Hippocampal formation (tissue), 2 donors: Measurements from ENCODE around the gene LTC4S.

Source experiments
- DNase-seq, 2 donors: peaks; one replicate each; lab custom pipeline; 2025; lab: John Stamatoyannopoulos, UW

LTC4S gene

DNA sequence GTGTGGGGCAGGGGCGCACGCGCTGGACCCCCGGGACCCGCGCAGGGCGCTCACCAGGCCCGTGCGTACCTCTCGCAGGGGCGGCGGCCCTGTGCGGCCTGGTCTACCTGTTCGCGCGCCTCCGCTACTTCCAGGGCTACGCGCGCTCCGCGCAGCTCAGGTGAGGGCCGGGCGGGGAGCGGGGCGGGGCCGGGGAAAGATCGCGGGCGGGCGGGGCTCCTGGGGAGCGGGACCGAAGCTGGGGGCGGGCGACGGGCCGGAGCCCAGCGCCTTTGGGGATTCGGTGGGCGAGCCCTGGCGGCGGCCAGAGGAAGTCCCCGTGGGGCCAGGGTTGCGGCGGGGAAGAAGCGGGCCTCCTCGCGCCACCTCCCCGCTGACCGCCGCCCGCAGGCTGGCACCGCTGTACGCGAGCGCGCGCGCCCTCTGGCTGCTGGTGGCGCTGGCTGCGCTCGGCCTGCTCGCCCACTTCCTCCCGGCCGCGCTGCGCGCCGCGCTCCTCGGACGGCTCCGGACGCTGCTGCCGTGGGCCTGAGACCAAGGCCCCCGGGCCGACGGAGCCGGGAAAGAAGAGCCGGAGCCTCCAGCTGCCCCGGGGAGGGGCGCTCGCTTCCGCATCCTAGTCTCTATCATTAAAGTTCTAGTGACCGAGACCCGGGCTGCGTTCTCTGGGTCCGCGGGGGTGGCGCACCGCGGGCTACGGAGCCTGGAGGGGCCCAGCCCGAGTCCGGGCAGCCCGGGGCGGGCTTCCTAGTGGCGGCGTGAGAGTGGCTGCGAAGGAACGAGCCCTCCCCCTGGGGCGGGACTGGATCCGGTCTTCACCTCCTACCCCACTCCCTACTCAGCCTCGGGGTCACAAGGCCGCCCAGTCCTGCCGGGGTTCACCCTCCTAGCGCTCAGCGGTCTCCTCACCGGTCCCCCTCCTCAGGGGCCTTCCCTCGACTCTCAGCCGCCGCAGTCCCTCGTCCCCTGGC, 2.4 kb downstream of the LTC4S start:
- DNase-seq: peak; percentile 59 to 66

DNA sequence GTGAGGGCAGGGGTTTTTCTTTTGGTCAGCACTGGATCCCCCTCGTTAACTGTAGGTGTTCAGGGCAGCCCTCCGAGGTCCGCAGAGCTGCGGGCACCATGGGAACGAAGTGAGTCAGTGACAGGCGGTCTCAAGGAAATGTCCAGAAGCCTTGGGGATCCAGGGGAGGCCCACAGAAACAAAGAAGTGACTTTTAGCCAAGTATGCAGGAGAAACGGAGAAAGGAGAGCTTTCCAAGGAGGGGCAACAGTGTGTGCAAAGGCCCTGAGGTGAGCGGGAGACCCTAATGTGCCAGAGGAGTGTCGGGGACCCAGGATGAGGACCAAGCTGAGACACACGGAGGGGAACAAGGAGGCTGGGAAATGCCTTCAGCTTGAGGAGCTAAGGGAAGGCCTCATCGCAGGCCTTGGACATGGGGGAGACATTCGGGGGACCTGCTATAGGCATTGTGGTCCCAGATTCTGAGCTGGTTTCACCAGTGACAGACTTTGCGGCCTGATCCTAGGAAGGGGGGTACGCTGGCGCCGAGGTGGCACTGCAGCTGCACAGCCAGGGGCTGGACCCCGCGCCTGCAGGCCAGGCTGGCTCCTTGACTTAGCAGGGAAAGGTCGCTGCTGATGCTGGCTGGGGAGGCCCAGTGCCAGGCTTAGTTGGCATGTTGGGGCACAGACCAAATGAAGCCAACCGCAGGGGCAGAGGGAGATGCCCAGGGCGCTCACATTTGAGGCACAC, 3.3 kb downstream of the LTC4S start:
- no peak for DNase-seq

DNA sequence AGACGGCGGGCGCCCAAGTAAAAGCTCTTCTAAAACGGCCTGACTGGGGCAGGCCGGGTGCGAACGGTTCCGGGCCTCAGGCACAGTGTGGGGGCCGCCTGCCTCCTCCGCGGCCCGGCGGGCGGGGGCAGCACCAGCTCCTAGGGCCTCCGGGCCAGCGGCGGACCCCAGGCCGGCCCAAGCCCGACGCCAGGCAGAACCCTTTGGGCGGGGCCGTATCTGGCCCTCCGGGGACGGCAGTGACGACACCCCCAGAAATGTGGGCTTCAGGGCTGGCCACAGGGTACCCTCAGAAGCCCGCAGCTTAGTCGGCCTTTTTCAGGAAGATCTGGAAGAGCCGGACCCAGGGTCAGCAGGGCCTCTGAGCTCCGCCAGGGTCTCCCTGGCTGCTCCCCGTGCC, 4.0 kb downstream of the LTC4S start:
- no peak for DNase-seq

DNA sequence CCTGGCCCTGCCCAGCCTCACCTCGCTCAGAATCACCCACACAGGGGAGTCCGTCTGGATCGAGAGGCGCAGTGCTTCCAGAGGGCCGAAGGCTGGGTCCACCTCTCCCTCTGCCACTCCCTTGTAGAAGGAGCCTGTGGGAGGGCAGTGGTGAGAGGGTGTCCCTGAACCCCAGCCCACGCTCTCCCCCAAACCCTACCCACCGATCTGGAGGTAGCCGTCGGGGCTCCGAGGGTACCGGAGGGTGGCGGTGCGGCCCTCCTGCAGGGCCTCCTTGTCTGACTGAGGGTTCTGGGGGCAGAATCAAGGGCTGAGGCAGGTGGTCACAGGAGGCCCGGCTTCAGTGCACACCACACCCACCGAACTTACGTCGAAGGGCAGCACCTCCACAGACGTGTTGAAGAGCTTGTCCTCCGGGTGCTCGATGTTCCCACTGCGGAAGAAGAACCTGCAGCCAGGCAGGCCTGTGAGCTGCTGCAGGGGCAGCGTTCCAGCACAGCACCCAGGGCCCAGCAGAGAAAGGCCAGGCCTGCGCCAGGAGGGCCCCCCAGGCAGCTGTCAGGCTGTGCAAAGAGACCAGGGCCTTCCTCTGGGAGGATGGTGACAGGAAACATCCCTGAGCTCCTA, 4.5 kb downstream of the LTC4S start:
- DNase-seq: no peak

DNA sequence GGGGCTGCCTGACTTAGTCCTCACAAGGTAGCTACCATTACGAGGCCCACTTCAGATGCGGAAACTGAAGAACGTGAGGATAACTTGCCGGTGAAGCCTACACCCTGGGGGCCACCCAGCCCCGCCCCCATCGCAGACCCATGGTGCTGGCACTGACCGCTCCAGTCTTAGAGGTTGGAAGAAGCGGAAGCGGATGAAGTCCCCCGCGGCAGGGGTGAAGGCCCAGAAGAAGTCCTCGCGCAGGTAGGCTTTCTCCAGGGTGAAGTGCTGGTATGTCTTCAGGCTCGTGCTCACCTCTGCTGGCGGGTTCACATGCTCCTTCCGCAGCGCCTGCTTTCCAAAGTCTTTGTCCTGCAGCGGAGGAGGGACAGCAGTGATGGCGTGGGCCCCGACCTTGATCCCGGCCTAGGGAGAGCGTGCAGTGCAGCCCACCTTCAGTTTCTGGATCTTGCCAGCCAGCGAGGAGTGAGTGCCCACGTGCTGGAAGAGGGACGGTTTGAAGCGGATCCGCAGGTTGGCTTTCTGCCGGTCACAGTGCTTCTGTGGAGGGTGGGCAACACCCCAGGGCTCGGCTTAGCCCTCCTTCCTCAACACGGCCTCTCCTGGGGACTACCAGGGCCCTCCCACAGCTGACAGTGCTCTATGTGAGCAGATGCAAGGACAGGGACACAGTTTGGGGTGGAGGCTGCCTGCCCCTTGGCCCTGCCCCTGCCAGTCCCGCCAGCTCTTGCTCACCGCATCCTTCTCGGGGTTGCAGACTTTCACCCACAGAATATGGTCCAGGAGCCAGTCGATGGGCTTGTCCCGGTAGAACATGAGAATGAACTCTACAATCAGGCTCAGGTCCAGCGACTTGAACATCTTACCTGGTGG, 5.2 kb downstream of the LTC4S start:
- no peak for DNase-seq

DNA sequence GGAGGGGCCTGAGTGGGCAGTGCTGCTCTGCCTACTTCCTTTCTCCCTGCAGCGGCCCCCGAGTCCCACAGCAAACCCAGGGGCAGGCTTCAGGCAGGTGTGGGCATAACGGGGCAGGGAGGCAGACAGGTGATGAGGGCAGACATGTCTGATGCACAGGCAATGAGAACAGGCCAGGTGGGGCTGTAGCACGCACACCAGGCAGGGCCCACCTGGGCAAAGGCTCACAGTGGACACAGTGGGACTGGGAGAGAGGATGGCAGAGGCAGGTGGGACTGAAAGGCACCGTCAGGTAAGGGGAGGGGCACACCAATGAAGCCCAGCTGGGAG, 5.8 kb downstream of the LTC4S start:
- no peak for DNase-seq

DNA sequence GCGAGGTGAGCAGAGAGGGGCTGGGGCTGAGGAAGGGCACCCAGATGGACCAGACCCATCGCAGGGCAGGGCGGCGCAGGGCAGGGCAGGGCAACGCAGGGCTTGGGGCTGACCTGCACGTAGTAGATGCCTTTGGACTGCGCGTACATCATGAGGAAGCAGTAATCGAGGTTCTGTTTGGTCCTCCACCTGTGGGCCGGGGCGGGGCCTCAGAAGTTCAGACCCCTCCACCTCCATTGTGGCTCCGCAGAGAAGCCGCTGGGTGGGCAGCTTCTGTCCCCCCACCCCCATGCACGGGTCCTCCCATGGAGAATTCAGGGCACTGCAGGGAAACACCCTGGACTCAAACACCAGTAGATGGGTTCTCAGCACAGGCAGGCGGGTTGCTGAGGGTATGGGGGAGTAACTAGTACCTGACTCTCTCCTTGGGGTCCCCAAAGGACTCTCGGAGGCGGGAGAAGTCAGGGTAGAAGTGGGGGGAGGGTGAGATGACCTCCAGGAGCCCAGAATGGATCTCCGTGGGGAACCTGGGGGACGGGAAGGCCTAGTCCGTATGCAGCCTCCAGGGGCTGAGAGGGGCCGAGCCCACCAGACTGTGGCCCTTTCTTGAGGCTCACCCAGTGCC, 6.4 kb downstream of the LTC4S start:
- no peak for DNase-seq

DNA sequence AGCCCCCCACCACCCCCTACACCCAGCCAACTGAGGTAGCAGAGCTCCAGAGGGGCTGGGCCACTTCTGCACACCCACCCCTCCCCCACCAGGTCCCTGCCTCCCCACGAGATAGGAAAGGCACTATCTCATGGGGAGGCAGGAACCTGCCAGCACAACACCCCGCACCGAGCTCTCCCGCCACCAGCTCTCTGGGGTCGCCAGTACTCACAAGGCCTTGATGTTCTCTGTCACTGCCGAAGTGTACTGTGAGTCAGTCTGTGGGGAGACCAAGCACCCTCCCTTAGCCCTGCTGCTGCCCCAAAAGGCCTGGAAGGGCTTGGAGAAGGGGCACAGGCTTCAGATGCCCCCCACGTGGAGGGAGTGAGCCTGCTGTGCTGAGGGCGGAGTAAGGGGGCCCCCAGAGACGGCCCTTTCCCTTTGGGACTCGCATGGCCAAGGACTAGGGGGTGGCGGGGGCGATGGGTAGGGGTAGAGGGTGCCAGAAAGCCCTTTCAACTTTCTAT, 7.0 kb downstream of the LTC4S start:
- DNase-seq: no peak

DNA sequence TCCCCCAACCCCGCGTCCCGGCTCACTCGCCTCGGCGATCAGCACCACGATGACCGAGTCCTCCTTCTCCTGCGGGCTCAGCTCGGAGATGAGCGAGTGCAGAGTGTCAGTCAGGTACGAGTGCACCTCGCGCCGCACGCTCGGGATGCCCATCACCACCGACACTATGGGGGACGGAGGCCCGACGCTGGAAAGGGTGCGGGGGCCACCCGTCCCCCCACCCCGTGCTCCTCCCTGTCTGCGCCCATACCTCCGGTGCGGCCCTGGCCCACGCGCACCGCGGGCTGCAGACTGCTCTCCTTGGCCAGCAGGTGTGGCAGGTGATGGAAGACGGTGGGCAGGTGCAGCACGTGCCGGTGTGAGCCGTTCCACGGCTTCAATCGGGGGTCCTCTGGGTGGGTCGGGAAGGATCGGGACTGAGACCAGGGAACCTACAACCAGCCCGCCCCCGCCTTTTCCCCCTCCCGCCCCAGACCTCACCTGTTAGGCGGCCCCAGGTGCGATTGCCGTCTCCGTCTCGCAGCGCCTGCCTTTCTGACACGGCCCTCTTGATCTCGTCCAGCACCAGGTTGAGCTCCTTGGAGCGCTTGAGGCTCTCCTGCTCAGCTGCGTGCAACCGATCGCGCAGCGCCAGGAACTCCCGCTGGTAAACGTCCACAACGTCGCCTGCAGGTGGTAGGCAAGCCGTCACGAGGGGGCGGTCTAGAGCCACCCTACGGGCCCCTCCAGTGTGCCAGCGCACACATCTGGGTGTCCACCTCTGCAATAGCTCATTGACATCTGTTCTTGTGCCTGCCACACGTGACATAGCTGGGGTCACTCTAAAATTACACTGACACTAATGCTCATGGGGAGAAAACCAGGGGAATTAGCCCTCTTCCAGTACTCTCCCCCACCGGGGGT, 7.8 kb downstream of the LTC4S start:
- peak in 1 of 2 donors; percentile 45 for DNase-seq

DNA sequence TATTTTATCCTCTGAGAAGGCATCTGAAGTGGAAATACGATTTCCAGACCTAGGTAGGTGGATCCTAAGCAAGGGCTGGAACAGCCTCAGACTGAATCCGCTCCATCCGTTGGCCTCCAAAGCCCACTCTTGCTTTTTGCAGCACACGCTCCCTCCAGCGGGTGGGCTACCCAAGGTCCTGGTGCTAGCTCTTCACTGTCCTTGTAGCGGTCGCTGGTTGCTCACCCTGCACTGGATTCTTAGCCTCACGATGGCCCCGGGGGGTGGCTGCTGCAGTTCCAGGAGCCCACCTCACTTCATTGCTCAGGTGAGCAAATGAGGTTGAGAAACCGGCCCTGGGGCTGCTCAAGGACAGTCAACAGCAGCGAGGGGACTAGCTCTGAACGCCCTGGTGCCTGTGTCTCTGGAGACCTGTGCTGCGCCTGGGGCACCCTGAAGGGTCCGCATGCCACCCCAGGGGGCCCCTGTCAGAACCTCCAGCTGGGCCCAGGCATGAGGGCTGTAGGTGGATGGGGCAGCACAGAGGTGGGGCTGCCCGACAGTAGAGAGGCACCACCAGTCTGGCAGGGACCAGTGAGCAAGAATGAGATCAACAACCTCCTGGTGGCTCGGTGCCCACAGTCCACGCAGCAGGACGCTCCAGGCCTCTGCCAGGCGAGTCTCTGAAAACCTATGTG, 8.6 kb downstream of the LTC4S start:
- DNase-seq: no peak

DNA sequence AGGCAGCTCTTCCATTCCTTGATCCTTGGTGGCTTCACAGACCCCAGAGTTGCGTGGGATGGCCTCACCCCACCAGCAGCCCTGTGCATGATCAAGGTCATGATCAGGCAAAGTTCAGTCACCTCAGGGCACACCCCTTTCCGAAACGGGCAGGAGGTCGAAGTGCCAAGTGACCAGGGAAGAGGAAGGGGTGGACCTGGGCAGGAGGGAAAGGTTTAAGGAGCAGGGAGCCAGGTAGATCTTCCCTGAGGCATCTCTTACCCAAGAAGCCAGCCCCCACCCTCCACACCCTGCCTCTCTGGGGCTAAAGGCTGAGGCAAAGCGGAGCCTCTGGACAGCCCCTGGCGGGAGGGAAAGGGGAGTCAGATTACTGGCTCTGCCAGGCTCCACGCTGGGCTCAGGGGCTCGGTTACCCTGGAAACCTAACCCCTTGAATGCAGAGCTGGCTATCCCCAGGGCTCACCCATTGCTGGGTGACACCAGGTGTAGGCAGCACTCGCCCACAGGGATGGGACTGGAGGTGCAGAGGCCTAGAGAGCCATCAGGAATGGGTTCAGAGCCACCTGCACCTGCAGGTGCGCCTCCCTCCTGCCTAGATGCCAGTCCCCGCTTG, 9.3 kb downstream of the LTC4S start:
- no peak for DNase-seq

DNA sequence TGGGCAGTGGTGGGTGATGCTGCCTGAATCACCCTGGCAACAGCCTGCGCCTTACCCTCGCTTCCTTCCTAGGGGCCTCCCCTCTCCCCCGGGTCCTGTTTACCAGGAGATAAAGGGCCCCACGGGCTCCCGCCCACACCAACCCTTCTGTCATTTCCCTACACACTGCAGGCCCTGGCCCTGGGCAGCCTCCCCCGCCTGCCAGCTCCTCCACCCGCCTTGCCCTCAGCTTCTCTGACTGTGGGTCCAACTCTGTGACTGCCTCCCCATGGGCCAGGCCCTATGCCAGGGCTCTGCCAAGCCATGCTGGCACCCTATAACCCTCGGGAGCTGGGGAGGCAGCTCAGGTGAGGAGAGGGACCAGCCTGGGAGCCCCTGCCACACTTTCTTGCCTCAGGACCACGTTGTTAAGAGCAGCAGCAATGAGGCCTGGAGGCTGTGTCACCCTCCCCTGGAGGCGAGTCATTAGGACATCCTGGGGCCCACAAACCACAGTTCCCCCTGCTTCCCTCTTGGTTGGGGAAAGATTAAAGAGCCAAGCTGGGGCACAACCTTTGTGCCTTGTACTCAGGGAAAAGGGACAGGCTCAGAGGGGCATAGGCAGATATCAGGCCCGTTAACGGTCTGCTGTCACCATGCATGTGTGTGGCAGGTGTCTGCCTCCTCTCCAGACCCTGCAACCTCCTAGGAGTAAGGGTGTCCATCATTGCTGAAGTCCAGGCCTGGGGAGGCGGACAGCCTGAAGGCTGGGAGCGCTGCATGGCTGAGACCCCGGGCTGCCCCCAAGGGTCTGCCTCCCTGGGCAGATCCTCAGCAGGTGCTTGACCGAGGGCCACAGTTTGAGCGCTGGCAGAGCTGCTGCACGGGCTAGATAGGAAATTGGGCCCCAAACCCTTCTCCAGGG, 10.1 kb downstream of the LTC4S start:
- DNase-seq: no peak

DNA sequence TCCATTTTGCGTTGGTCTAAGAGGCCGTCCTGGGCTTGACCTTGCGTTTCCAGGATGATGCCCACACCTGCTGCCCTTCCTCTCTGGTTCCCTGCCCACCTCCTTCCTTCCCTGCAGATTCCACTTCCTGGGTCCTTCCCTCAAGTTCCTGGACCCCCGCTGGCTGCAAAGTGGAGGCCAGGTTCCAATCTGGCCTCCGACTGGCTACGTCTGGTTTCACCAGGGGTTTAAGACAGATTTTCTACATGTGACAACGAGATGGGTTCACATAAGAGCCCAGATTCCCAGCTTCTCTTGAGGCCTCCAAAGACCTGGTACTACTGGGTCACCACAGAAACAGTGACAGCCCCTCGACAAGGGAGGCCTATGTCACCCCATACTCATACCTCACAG, 10.8 kb downstream of the LTC4S start:
- DNase-seq: no peak

DNA sequence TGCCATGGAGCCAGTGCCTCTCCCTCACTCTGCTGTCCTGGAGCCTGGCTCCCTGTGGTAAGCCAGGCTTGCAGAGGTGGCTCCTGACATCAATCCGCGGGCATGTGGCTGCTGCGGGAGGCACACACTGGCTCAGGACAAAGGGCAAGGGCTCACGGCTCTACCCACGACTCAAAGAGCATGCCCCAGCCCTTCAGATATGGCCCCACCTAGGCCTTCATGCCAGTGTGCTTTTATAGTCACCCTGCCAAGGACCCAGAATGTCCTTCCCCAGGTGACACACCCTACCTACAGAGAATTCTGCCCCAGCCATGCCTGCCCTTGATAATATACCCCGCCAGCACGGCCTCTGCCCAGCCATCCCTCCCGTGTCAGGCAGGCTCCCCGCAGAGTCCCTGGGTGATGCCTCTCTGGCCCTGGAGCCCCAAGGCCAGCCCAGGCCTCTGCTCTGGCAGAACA, 11.3 kb downstream of the LTC4S start:
- DNase-seq: no peak

DNA sequence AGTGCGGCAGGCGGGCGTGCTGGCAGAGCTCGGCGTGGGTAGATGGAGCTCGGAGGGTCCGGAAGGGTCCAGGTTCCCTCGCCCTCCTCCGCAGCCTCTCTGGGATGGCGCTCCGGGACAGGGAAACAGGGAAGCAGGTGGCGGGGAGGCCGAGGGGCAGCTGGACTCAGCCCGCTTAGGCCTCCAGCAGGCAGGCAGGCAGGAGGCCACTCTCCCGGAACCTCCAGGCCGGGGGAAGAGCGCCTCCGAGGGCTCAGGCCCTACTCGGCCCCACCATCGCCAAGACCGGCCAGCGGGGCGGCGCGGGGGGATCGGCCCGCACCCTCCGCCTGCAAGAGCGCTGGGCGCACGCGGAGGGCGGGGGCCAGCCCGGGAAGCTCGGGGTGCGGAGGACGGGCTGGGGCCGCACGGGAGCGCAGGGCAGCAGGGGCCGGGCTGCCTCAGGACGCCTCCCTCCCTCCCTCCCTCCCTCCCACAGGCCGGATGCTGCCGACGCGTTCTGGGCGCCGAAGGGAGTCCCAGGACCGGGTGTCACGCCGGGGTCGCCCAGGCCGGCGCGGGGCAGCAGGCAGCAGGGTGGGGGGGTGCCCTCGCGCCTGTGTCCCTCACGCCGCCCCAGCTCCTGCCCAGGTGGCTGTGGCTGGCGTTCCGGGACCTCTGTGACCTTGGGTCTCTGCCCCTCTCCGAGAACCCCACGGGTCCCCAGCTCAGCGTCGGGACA, 11.9 kb downstream of the LTC4S start:
- peak in 1 of 2 donors; percentile 50 for DNase-seq

DNA sequence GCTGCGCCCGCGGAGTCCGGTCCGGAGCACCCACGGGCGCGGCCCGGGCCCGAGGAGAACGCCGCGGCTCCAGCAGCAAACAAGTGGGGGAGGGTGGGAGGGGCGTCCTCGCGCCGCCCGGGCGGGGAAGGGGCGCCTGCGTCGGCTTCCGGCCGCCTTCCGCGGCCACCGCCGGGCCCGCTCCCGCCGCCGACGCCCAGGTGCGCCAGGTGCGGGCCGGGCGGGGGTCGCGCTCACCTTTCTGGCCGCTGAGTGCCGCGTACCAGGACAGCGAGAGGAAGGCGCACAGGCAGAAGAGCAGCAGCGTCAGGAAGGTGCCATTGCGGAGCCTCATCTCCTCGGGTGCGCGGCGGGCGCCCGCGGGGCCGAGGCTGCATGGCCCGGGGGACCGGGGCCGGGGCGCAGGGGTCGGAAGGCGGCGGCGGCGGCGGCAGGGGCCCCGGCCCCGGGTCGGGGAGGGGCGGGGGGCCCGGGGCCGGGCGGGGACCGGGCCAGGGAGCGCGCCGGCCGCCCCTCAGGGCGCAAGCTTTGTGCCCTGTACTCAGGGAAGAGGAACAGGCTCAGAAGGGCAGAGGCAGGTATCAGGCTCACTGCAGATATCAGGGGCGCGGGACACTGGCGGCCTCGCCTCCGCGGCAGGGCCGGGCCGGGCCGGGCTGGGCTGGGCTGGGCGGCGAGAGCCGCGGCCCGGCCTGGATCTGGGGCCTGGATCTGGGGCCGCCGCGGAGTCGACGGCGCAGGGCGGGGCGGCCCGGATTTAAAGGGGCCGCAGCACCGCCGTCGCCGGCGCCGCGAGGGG, 12.7 kb downstream of the LTC4S start, which contains the start of gene MGAT4B:
MGAT4B (minus strand) TSS at position 617 of the 799 bp plus-strand sequence; CDS start at position 334, 283 bp downstream.
- peak; percentile 70 to 71 for DNase-seq
